Thymus (tissue), 11 donors: ENCODE data around the gene ZNF70. TPM values are rescaled to one million over a fixed set of nuclear protein-coding genes. Genes with fewer than 3 reads are reported as not detected.

Source experiments
- DNase-seq, 9 donors: peaks; one replicate each; pipeline ENCODE4 v3.0.0-alpha.2; 2013; ENCODE audit warnings: low spot score in 9 of 9, low read depth in 6 of 9, missing footprints in 1 of 9
- H3K27ac ChIP-seq, 2 donors: one replicate each; pipeline ENCODE4 v1.5.1; 2013; ENCODE audit warnings: control low read depth in 1 of 2, low read depth in 1 of 2, low read length in 1 of 2, mild to moderate bottlenecking in 1 of 2, moderate library complexity in 1 of 2
- H3K27me3 ChIP-seq, 2 donors: one replicate each; pipeline ENCODE4 v1.5.1; 2013; ENCODE audit warnings: low read length in 1 of 2; ENCODE audit not compliant: control insufficient read depth in 2 of 2, insufficient read depth in 1 of 2
- H3K36me3 ChIP-seq, 2 donors: one replicate each; pipeline ENCODE4 v1.5.1; 2013; ENCODE audit warnings: low read length in 1 of 2, mild to moderate bottlenecking in 1 of 2, moderate library complexity in 1 of 2; ENCODE audit not compliant: control insufficient read depth in 2 of 2, insufficient read depth in 2 of 2
- H3K4me1 ChIP-seq, 2 donors: one replicate each; pipeline ENCODE4 v1.5.1; 2013; ENCODE audit warnings: low read length in 2 of 2; ENCODE audit not compliant: control insufficient read depth in 2 of 2, insufficient read depth in 2 of 2
- H3K4me3 ChIP-seq, 2 donors: one replicate each; pipeline ENCODE4 v1.5.1; 2013; ENCODE audit warnings: low read length in 2 of 2, control low read depth in 1 of 2, mild to moderate bottlenecking in 1 of 2
- H3K9me3 ChIP-seq, 2 donors: one replicate each; pipeline ENCODE4 v1.5.1; 2013; ENCODE audit warnings: low read length in 1 of 2, mild to moderate bottlenecking in 1 of 2; ENCODE audit not compliant: control insufficient read depth in 2 of 2, insufficient read depth in 1 of 2
- WGBS: extraction: QIAGEN DNeasy Blood & Tissue Kit; methylation state at CpG from one replicate; pipeline ENCODE4 v1.1.7; 2013; 5-methylcytosine and 5-hydroxymethylcytosine counted together
- polyA plus RNA-seq: library from polyadenylated mRNA; stranded (reverse); fragments of 200-250 nt; gene quantifications from one replicate; pipeline ENCODE4 v1.2.3, GENCODE V29; 2013
- total RNA-seq: library from RNA; stranded (reverse); fragments of 120-200 nt; gene quantifications from one replicate; pipeline ENCODE4 v1.2.4, GENCODE V29; 2013
- donor health status: healthy.

The ZNF70 gene
- total and polyA plus RNA-seq, 2 donors: 1.4 to 1.7 TPM

DNA sequence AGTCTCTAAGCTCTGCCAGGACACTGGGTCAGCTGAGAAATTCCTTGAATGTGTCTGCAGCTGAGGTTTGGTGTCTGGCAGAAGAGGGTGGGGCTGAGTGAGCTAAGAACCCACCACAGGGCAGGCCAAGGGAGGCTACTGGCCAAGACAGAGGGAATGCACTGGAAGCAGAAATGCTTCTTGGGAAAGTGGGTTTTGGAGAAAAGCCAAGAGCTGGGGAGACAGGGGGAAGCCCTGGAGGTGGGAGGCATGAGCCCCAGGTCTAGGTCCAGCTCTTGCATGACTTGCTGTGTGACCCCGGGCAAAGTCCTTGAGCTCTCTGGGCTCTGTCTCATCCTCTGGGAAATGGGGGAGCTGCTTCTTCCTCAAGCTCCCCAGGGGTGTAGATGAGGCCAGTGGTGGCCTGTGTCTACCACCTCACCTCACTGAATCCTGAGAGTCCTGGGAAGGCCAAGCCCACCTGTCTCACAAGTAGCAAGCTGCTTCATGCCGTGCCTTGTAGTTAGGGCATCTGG lies 24.1 kb upstream of the ZNF70 start:
- no peak overlapping the region for H3K4me3 ChIP-seq
- H3K27me3 ChIP-seq: peaks cover 0 to 11% of the 10 kb centered on the region in 2 donors
- H3K27ac ChIP-seq: no peak overlapping the region
- H3K9me3 ChIP-seq: no peaks in the 10 kb centered on the region
- DNase-seq: no peak
- 98% methylated on average over 2 of the region's 2 CpGs for WGBS
- H3K4me1 ChIP-seq: peaks cover 13 to 59% of the 10 kb centered on the region in 2 donors
- no peaks in the 10 kb centered on the region for H3K36me3 ChIP-seq

DNA sequence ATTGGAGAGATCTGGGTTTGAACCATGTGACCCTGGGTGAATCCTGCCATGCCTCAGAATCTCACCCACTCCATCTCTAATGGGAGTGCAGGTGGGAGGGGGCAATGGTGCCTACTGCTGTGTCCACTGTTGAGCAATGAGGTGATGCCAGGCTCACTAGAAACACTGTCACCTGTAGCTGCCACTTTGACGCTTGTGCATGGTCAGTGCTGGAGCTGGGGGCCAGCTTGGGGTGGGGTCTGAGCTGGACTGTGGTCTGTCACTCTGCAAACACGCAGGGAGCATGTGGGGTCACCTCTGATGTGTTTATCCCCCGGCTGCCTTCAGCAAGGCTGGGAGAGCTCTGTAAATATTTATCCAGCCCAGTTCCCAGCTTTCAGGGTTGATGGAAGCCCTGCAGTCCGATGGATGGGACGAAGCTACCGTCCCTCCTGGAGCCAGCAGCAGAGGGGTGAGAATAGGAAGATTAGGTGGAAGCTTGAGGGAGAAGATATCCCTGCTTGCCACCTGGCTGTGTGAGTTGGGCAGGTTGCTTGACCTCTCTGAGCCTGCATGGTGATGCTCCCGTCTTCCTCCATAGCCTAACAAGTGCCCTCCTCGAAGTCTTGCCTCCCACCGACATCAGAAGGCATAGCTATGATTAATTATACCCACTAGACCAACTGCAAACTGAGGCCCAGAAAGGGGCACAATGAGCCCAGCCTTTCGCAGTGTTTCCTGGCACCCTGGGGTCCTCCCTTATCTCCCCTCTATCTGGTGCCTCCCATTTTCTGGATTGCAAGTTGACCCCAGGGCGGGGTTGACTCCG lies 23.4 kb upstream of the ZNF70 start:
- 96% methylated on average over 12 of the region's 12 CpGs for WGBS
- peaks cover 13 to 66% of the 10 kb centered on the region in 2 donors for H3K4me1 ChIP-seq
- H3K9me3 ChIP-seq: peaks cover 0 to 2% of the 10 kb centered on the region in 2 donors
- no peaks in the 10 kb centered on the region for H3K36me3 ChIP-seq
- DNase-seq: no peak
- peaks cover 0 to 11% of the 10 kb centered on the region in 2 donors for H3K27me3 ChIP-seq
- H3K27ac ChIP-seq: no peak overlapping the region
- H3K4me3 ChIP-seq: no peak overlapping the region

DNA sequence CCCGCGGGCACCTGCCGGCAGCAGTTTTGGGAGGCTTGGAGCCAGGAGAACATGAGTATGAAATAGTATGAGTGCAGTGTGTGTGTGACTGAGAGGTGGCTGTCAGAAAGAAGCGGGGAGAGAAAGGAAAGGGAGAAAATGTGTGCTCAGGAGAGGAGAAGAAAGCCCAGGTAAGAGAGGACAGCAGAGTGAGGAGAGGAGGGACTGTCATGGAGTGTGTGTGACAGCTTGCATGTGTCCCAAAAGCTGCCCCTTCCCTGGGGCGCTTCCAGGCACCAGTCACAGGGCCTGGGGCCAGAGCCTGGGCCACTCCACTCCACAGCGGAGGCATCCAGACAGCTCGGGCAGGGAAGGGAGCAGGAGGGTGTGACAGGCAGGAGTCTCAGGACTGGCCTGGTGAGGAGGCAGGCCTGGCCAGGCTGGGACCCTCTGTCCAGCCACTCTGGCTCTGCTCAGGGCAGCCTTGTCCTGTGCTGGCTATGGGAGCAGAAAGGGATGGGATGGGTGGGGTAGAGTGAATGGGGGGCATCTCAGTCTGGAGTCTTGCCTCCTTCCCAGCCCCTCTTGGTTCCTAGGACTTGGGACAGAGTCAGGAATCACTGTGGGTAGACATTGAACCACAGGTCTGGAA lies 22.7 kb upstream of the ZNF70 start:
- Histone ChIP-seq H3K27me3 (peaks cover 0 to 11% of the 10 kb centered on the region in 2 donors), H3K4me3 (peak overlapping the region; percentile 44 to 73), H3K27ac (no peak overlapping the region), H3K36me3 (no peaks in the 10 kb centered on the region), H3K4me1 (peaks cover 13 to 72% of the 10 kb centered on the region in 2 donors), H3K9me3 (peaks cover 0 to 5% of the 10 kb centered on the region in 2 donors)
- DNase-seq: no peak
- 86% methylated on average over 7 of the region's 7 CpGs for WGBS

DNA sequence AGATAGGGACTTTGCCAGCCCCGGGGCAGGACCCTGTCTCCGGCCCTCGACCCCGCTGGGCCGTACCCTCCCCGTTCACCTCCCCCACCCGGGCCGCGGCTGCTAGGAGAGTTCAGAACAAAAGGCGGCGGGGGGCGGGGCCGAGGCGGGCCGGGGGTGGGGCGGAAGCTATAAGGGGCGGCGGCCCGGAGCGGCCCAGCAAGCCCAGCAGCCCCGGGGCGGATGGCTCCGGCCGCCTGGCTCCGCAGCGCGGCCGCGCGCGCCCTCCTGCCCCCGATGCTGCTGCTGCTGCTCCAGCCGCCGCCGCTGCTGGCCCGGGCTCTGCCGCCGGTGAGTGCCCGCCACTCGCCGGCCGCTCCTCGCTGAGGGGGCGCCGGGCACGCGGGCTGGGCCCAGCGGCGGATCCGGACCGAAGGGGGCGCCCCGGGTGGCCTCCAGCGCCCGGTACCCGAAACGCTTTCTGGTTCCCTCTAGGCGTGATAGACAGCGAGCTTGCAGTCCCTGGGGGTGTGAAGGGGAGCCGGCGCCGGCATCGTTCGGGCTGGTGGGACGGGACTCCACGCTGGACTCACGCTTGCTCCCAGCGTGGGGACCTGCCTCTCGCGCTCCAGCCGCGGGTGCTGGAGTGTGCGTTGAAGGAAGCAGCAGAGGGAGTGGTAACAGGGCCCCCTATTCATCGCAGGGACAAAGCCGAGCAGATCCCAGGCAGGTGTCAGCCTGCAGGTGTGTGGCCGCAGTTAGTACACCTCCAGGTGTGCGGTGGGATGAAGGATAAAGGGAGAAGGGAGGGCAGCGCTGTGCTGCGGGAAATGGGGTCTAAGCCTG lies 21.9 kb upstream of the ZNF70 start, which contains the start of gene MMP11:
MMP11 (plus strand) TSS at position 201 of the 825 bp plus-strand sequence; CDS start at position 223, 22 bp downstream.
- DNase-seq: peak in 2 of 9 donors; percentile 57 to 73

DNA sequence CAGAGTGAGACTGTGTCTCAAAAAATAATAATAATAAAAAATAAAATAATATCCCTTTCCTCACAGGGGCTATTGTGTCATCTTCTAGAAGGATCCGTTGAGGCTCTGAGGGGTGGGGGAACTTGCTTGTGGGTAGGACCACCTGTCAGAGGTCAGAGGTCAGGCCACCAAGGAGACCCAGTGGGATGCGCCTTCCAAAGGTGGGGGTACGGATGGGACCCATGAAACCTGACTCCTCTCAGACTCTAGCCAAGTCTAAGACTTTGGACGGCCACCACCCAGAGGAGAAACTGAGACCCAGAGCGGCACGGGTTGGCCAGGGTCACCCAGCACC lies 21.4 kb upstream of the ZNF70 start:
- H3K4me1 ChIP-seq: peaks cover 18 to 70% of the 10 kb centered on the region in 2 donors
- no peak for DNase-seq
- WGBS: 45% methylated on average over 6 of the region's 6 CpGs
- peaks cover 0 to 5% of the 10 kb centered on the region in 2 donors for H3K9me3 ChIP-seq
- peaks cover 0 to 11% of the 10 kb centered on the region in 2 donors for H3K27me3 ChIP-seq
- peak overlapping the region; percentile 40 to 73 for H3K4me3 ChIP-seq
- H3K36me3 ChIP-seq: no peaks in the 10 kb centered on the region
- peak overlapping the region in 1 of 2 donors; percentile 22 for H3K27ac ChIP-seq

More for the DNA sequence above, 21.9 kb upstream of the ZNF70 start, which contains the start of gene MMP11:
- Histone ChIP-seq H3K27ac (peak within 1 kb of the TSS; percentile 18 to 25), H3K4me3 (peak within 1 kb of the TSS; percentile 44 to 73), H3K27me3 (peaks cover 0 to 11% of the 10 kb centered on the region in 2 donors), H3K4me1 (peaks cover 18 to 72% of the 10 kb centered on the region in 2 donors), H3K9me3 (peaks cover 0 to 5% of the 10 kb centered on the region in 2 donors), H3K36me3 (no peaks in the 10 kb centered on the region)
- 5% methylated on average over 79 of the region's 79 CpGs for WGBS

DNA sequence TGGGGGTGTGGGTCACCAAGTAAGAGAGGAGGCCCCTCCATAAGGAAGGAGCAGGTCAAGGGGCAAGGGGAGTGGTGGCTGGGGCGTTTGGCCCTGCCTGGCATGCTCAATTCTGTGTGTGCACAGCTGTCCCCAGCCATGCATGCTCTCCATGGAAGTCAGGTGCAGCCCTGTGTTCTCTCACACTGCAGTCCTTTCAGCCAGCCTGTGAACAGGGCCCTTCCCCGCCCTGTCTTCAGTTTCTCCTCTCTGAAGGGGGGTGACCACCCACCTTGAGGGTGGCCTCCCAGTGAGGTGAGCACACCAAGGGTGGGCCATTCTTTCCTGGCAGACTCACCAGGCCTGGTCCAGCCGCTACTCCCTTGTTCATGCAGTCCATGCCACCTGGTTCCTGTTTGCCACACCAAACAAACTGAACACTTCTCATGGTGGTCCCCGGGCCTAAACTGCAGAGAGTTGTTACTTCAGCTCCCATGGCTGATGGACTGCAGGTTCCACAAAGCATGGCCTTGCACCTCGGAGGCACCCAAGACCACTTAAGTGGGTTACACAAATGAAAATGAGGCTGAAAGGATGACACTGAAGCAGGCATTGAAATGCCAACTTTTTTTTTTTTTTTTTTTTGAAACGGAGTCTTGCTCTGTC lies 18.5 kb upstream of the ZNF70 start:
- DNase-seq: no peak
- 71% methylated on average over 6 of the region's 6 CpGs for WGBS
- Histone ChIP-seq H3K36me3 (peaks cover 0 to 3% of the 10 kb centered on the region in 2 donors), H3K9me3 (peaks cover 0 to 5% of the 10 kb centered on the region in 2 donors), H3K4me1 (peaks cover 27 to 79% of the 10 kb centered on the region in 2 donors), H3K4me3 (no peak overlapping the region), H3K27me3 (peaks cover 0 to 11% of the 10 kb centered on the region in 2 donors), H3K27ac (no peak overlapping the region)

DNA sequence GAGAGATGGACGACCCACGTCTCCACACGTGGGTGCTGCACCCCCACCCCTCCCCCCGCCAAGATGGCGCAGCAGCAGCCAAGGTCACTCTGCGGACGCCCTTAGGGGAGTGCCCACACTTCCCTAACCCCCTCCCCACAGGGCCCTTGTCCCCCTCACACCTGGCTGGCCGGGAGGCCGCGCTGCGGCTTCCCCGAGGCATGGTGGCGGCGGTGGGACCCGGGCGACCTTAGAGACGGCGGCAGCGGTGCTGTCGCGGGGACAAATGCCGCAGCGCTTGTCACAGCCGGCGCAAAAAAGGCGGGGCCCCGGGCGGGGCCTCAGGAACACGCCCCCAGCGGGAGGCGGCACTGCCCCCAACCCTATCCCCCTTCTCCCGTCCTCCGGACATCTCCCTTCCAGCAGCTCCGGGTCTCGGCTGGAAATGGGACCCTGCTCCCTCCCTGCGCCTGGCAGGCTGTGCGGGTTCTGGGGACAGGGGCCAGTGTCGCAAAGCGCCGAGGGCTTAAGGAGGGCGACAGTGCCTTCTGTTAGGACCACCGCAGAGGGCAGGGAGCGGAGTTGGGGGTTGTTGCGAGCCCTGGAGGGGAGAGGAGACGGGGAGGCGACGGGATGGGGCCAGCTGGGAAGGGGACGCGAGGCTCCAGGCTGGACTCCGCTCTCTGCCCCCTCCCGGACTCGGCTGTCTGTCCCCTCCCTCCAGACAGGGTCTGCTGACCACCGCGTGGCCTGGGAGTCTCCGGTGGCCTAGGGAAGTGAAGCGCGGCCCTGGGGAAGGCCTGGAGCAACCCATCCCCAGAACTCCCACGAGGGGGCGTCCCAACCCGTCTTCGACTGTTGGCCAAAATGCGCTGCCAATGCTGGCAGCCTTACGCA lies 17.0 kb upstream of the ZNF70 start, which contains the start of gene CHCHD10:
CHCHD10 (minus strand) TSS at position 300 of the 876 bp plus-strand sequence; CDS start at position 202, 98 bp downstream.
- DNase-seq: peak in 5 of 9 donors; percentile 68 to 88 (median 79)
- H3K27ac ChIP-seq: peak within 1 kb of the TSS; percentile 69 to 71
- H3K4me1 ChIP-seq: peaks cover 37 to 80% of the 10 kb centered on the region in 2 donors
- H3K36me3 ChIP-seq: peaks cover 0 to 3% of the 10 kb centered on the region in 2 donors
- peaks cover 0 to 8% of the 10 kb centered on the region in 2 donors for H3K9me3 ChIP-seq
- H3K4me3 ChIP-seq: peak within 1 kb of the TSS; percentile 63 to 72
- 1% methylated on average over 63 of the region's 63 CpGs for WGBS
- H3K27me3 ChIP-seq: peaks cover 0 to 3% of the 10 kb centered on the region in 2 donors
